ENCODE data around the gene LRP11.
"Not testable (repeated sequence)": the region's sequence is repeated elsewhere in the genome, so short reads cannot be mapped to it uniquely, and the experiment has no call there.

The LRP11 gene

DNA sequence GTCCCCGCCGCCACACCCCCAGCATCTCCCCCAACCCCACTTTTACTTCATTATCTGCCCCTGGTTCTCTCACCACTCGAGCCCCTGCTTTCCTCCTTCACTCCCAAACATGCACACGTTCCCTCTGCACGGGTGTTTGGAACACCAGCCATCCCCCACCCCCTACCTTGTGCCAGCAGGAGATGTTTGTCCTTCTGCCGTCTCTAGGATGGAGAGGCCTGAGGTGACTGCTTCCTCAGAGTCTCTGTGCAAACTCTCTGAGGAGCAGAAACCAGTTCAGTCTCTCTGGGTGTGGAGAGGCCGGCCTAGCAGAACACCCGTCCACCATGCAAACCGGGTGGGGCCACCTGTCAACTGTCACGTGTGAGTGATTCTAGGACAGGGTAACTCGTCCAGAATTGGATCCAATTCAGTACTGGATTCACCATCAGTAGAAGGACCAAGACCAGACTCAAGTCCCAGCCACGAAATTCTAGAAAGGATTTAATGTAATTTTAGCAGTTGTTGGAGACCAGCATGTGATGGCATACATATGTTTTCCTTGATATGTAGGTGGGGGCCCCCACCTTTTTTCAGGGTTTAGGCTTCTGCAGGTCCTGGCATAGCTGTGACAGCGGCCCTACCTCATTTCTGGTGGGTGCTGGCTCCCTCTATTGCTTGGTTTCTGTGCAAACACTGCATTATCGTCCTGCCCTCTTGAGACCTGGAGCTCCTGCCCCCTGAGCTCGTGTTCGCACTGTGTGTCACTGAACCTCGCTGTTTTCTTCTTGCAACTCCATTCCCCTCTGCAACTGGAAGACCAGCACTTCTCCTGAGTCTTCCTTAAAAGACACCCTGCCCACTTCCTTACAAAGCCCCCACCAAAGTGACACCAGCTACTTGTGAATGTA is 33.9 kb upstream of the LRP11 start, which contains the start of gene RAET1E:
RAET1E (minus strand) TSS at position 259 of the 890 bp plus-strand sequence. CDS start 7,212 bp downstream, outside the sequence.
- no peak for DNase-seq (ENCODE audit: low spot score)

GRCh38 chr6:149897015-149897697 is 33.0 kb upstream of the LRP11 start:
- DNase-seq (ENCODE audit: low spot score): peak; percentile 53

GRCh38 chr6:149896491-149896890 is 32.3 kb upstream of the LRP11 start:
- DNase-seq (ENCODE audit: low spot score): peak; percentile 13

- DNase-seq (ENCODE audit: low spot score): peak; percentile 30
Observed at GRCh38 chr6:149895833-149896271, 31.7 kb upstream of the LRP11 start.

DNA sequence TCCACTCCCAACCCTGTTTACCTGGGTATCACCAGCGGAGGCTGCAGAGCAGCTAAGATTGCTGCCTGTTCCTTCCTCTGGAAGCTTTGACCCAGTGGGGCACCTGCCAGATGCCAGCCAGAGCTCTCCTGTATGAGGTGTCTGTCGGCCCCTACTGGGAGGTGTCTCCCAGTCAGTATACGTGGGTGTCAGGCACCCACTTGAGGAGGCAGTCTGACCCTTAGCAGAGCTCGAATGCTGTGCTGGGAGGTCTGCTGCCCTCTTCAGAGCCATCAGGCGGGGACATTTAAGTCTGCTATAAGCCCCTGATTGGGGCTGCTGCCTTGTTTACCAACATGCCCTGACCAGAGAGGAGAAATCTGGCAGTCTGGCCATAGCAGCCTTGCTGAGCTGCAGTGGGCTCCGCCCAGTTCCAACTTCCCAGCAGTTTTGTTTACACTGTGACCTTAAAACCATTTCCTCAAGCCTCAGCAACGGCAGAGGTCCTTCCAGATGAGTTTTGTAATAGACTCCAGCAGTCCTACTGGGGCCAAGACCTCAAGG is 31.0 kb upstream of the LRP11 start:
- DNase-seq (ENCODE audit: low spot score): no peak

GRCh38 chr6:149891864-149892263 is 27.7 kb upstream of the LRP11 start:
- not testable (repeated sequence) for DNase-seq (ENCODE audit: low spot score)

- DNase-seq (ENCODE audit: low spot score): no peak
Observed at GRCh38 chr6:149891259-149891658, 27.1 kb upstream of the LRP11 start.

- DNase-seq (ENCODE audit: low spot score): no peak
Observed at GRCh38 chr6:149890629-149891045, 26.5 kb upstream of the LRP11 start.

- DNase-seq (ENCODE audit: low spot score): no peak
Observed at GRCh38 chr6:149889326-149889725, 25.2 kb upstream of the LRP11 start.

DNA sequence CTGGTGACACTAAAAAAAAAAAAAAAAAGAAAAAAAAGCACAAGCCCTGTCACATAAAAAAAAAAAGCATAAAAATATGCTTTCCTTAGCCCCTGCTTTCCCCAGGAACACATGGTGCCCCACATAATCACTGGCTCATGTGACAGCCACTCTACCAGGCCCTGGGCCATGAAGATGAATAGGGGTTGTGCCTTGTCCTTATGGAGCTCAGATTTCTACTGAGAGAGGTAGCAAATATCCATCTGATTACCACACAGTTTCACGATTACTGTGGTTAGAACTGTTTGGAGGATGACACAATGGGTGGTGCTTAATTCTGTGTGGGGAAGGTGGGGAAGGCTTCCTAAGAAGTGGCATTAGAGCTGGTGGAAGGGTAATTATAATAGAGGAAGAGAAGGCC is 24.5 kb upstream of the LRP11 start:
- DNase-seq (ENCODE audit: low spot score): no peak

- DNase-seq (ENCODE audit: low spot score): no peak
Observed at GRCh38 chr6:149888093-149888492, 23.9 kb upstream of the LRP11 start.

DNA sequence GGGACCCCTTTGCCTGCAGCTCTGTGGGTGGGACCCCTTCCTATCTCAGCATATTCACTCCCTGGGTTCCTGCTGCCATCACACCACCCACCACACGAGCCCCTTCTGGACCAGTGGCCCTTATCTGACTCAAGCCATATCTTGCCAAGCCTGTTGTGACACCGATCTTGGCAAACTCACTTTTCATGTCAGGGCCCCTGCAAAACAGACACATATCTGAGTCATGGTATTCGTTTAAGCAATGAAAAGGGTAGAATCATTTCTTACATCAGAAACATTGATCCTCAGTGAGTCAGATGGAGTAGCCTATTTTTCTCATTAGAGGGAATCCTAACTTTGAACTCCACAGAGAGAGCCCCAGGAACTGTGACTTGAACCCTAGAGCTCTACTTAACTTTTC is 23.2 kb upstream of the LRP11 start:
- DNase-seq (ENCODE audit: low spot score): no peak

- no peak for DNase-seq (ENCODE audit: low spot score)
Observed at GRCh38 chr6:149885888-149886287, 21.7 kb upstream of the LRP11 start.

GRCh38 chr6:149884617-149885016 is 20.5 kb upstream of the LRP11 start:
- DNase-seq (ENCODE audit: low spot score): no peak

- no peak for DNase-seq (ENCODE audit: low spot score)
Observed at GRCh38 chr6:149884215-149884614, 20.1 kb upstream of the LRP11 start.

DNA sequence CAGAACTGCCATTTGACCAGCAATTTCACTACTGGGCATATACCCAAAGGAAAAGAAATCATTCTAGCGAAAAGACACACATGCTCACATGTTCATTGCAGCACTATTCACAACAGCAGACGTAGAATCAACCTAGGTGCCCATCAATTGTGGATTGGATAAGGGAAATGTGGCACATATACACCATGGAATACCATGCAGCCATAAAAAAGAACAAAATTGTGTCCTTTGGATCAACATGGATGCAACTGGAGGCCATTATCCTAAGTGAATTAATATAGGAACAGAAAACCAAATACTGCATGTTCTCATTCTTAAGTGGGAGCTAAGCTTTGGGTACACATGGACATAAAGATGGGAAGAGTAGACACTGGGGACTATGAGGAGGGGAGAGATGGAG is 17.7 kb upstream of the LRP11 start:
- no peak for DNase-seq (ENCODE audit: low spot score)

DNA sequence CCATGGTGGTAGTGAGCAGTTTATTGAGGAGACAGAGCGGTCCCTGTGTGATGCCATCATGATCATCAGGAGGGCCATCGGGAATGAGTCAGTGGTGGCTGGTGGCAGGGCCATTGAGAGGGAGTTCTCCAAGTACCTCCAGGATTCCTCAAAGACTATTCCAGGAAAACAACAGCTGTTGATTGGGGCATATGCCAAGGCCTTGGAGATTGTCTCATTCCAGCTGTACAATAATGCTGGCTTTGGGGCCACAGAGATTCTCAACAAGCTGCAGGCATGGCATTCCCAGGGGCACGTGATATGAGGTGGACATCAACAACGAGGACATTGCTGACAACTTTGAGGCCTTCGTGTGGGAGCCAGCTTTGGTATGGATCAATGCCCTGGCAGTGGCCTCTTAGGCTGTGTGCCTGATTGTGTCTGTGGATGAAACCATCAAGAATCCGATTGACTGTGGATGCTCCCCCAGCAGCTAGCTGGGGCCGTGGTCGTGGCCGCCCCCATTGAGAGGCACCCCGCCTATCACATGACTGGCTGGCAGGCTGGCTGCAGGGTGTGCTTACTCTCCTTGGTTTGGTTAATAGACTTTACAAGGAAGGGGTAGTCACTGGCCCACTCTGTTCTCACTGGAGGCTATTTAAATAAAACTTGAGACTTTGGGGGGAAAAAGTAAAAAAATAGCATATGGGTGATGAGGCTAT is 17.1 kb upstream of the LRP11 start:
- DNase-seq (ENCODE audit: low spot score): no peak

DNA sequence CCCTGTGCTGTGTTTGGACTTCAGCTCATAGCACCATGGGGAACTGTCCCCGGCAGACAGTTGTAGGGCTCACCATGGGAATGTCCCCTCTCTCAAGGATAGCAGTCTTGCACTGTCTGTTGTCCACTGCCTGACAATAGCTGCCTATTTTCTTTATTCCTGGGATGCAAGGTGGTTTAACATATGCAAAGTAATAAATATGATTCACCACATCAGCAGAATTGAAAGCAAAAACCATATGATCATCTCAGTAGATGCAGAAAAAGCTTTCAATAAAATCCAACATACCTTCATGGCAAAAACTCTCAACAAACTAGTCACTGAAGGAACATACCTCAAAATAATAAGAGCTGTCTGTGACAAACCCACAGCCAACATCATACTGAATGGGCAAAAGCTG is 13.5 kb upstream of the LRP11 start:
- DNase-seq (ENCODE audit: low spot score): no peak

DNA sequence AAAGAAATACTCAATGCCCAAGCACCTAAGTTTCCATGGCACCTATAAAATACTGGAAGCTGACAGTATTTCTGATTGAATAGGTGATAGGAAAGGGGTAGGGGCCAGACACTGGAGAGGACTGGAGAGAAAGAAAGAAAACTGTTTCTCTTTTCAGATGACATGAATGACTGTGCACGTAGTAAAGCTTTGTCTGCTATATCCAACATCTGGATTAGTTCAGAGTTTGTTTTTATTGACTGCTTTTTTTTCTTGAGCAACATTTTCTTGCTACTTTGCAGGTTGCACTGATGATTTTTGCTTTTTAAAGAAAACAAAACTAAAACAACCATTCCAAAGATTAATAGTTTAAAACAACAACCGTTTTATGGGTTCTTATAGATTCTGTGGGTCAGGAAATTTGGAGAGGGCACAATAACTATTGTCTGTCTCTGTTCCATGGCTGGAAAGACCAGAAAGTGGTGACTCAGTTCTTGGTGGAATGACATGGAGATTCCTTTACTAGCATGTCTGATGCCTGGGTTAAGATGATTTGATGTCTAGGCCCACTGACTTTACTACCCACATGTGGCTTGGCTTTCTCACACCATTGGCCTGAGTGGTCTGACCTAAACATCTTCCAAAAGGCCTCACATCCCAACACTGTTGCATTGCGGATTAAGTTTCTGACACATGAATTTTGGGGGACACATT is 12.2 kb upstream of the LRP11 start:
- no peak for DNase-seq (ENCODE audit: low spot score)

GRCh38 chr6:149872233-149872632 is 8.1 kb upstream of the LRP11 start:
- no peak for DNase-seq (ENCODE audit: low spot score)

- DNase-seq (ENCODE audit: low spot score): no peak
Observed at GRCh38 chr6:149871182-149871581, 7.0 kb upstream of the LRP11 start.
